Urinary bladder (tissue), 4 donors: ENCODE measurements around the gene PRCD. TPM values are rescaled to one million over a fixed set of nuclear protein-coding genes. Genes with fewer than 3 reads are reported as not detected.
"Not testable (repeated sequence)": the region's sequence is repeated elsewhere in the genome, so short reads cannot be mapped to it uniquely, and the experiment has no call there.

ENCODE experiments used
- DNase-seq: peaks from one replicate; pipeline ENCODE4 v3.0.0-alpha.2; 2015; ENCODE audit errors: extremely low spot score
- H3K27ac ChIP-seq: one replicate; pipeline ENCODE4 v1.5.1; 2013; ENCODE audit warnings: low read depth, mild to moderate bottlenecking, moderate library complexity
- H3K36me3 ChIP-seq: one replicate; pipeline ENCODE4 v1.6.1; 2013; ENCODE audit warnings: mild to moderate bottlenecking, moderate library complexity; ENCODE audit not compliant: insufficient read depth
- H3K4me1 ChIP-seq: one replicate; pipeline ENCODE4 v1.6.1; 2013; ENCODE audit warnings: mild to moderate bottlenecking, moderate library complexity; ENCODE audit not compliant: insufficient read depth
- H3K4me3 ChIP-seq: one replicate; pipeline ENCODE4 v1.5.1; 2013; ENCODE audit warnings: low read depth, low read length
- WGBS: extraction: QIAGEN DNeasy Blood & Tissue Kit; methylation state at CpG from one replicate; pipeline ENCODE4 v1.1.7; 2013; 5-methylcytosine and 5-hydroxymethylcytosine counted together
- polyA plus RNA-seq: library from polyadenylated mRNA; stranded (reverse); fragments of 200-250 nt; gene quantifications from one replicate; pipeline ENCODE4 v1.2.3, GENCODE V29; 2013
- total RNA-seq: library from RNA; depleted of rRNA; stranded (reverse); fragments of >200 nt; gene quantifications from one replicate; pipeline ENCODE4 v1.2.3, GENCODE V29; 2014
- donor health status: healthy with polysubstance abuse.
- donor health status: healthy.

PRCD gene
- total and polyA plus RNA-seq, 2 donors, result 7.1 to 10.6 TPM

- Histone ChIP-seq H3K27ac (peak overlapping the region; percentile 85), H3K4me3 (peak overlapping the region; percentile 66), H3K4me1 (no peaks in the 10 kb centered on the region), H3K36me3 (no peaks in the 10 kb centered on the region)
- peak; percentile 94 for DNase-seq
- under 1% methylated on average over 55 of the region's 55 CpGs for WGBS
Measured at GRCh38 chr17:76557368-76558197, 17.7 kb downstream of the PRCD start.

GRCh38 chr17:76558198-76559095, 18.6 kb downstream of the PRCD start:
- DNase-seq, result no peak
- WGBS, result 6% methylated on average over 14 of the region's 14 CpGs
- no peak overlapping the region for H3K27ac ChIP-seq
- H3K4me1 ChIP-seq, result no peaks in the 10 kb centered on the region
- peak overlapping the region; percentile 66 for H3K4me3 ChIP-seq
- H3K36me3 ChIP-seq, result no peaks in the 10 kb centered on the region

- DNase-seq, H3K36me3 ChIP-seq, H3K4me1 ChIP-seq, H3K27ac ChIP-seq, H3K4me3 ChIP-seq: not testable (repeated sequence)
- 87% methylated on average over 7 of the region's 7 CpGs for WGBS
Measured at GRCh38 chr17:76559460-76559859, 19.6 kb downstream of the PRCD start.

- WGBS, result 83% methylated on average over 10 of the region's 10 CpGs
- Histone ChIP-seq H3K27ac (no peak overlapping the region), H3K4me3 (no peak overlapping the region), H3K4me1 (no peaks in the 10 kb centered on the region), H3K36me3 (no peaks in the 10 kb centered on the region)
- DNase-seq, result no peak
Measured at GRCh38 chr17:76560036-76560876, 20.4 kb downstream of the PRCD start.

GRCh38 chr17:76560877-76561221, 21.0 kb downstream of the PRCD start:
- no peaks in the 10 kb centered on the region for H3K36me3 ChIP-seq
- no peaks in the 10 kb centered on the region for H3K4me1 ChIP-seq
- no peak for DNase-seq
- H3K27ac ChIP-seq, result no peak overlapping the region
- 81% methylated on average over 6 of the region's 6 CpGs for WGBS
- H3K4me3 ChIP-seq, result no peak overlapping the region

- no peaks in the 10 kb centered on the region for H3K36me3 ChIP-seq
- no peak overlapping the region for H3K27ac ChIP-seq
- H3K4me1 ChIP-seq, result no peaks in the 10 kb centered on the region
- DNase-seq, result no peak
- H3K4me3 ChIP-seq, result no peak overlapping the region
- WGBS, result 63% methylated on average over 7 of the region's 7 CpGs
Measured at GRCh38 chr17:76561332-76561731, 21.5 kb downstream of the PRCD start.

GRCh38 chr17:76561799-76562268, 22.0 kb downstream of the PRCD start:
- Histone ChIP-seq H3K4me3 (no peak overlapping the region), H3K36me3 (no peaks in the 10 kb centered on the region), H3K4me1 (no peaks in the 10 kb centered on the region), H3K27ac (no peak overlapping the region)
- 72% methylated on average over 5 of the region's 5 CpGs for WGBS
- DNase-seq, result no peak

GRCh38 chr17:76562734-76563148, 22.9 kb downstream of the PRCD start:
- Histone ChIP-seq H3K36me3 (no peaks in the 10 kb centered on the region), H3K4me3 (no peak overlapping the region), H3K27ac (no peak overlapping the region), H3K4me1 (no peaks in the 10 kb centered on the region)
- 65% methylated on average over 6 of the region's 6 CpGs for WGBS
- DNase-seq, result no peak

GRCh38 chr17:76563359-76563758, 23.5 kb downstream of the PRCD start:
- not testable (repeated sequence) for H3K27ac ChIP-seq, H3K36me3 ChIP-seq, H3K4me1 ChIP-seq, DNase-seq, H3K4me3 ChIP-seq
- WGBS, result 76% methylated on average over 2 of the region's 2 CpGs

GRCh38 chr17:76564991-76565727, 25.3 kb downstream of the PRCD start:
- not testable (repeated sequence) for H3K27ac ChIP-seq, DNase-seq, H3K4me1 ChIP-seq, H3K4me3 ChIP-seq, H3K36me3 ChIP-seq
- 34% methylated on average over 8 of the region's 8 CpGs for WGBS

GRCh38 chr17:76565728-76566612, 26.1 kb downstream of the PRCD start:
- Histone ChIP-seq H3K4me1 (no peaks in the 10 kb centered on the region), H3K36me3 (no peaks in the 10 kb centered on the region), H3K4me3 (no peak overlapping the region), H3K27ac (no peak overlapping the region)
- DNase-seq, result no peak
- WGBS, result 88% methylated on average over 14 of the region's 14 CpGs

- DNase-seq, result no peak
- 95% methylated on average over 3 of the region's 3 CpGs for WGBS
- Histone ChIP-seq H3K36me3 (no peaks in the 10 kb centered on the region), H3K4me3 (no peak overlapping the region), H3K27ac (no peak overlapping the region), H3K4me1 (no peaks in the 10 kb centered on the region)
Measured at GRCh38 chr17:76566613-76566943, 26.7 kb downstream of the PRCD start.
